K562 (cell line): ENCODE measurements around the gene KCNAB1. TPM values are rescaled to one million over a fixed set of nuclear protein-coding genes. Genes with fewer than 3 reads are reported as not detected.

Experiments used
- ATAC-seq: fragments of 200-7000 bp; cut with Tn5 transposase; 3 replicates; pipeline ENCODE4 v1.9.1; 2020; ENCODE audit warnings: moderate library complexity
- BruUV-seq: library from RNA; stranded (reverse); fragments of 400-500 nt; replicated peaks from 2 replicates; lab custom pipeline; 2021; lab: Mats Ljungman, UMichigan
- CTCF ChIA-PET: fragments of 300-600 bp; formaldehyde crosslinking; extraction: SDS; loops from one replicate; lab custom pipeline; 2021; ENCODE audit warnings: low intra/inter-chr PET ratio; lab: Yijun Ruan, JAX
- POLR2A ChIA-PET: fragments of 300-600, 350-650 bp; sonication (Branson Sonifier 250); formaldehyde crosslinking; extraction: SDS; loops from one replicate; lab custom pipeline; 2021; ENCODE audit warnings: antibody characterized with exemption, inconsistent platforms; lab: Yijun Ruan, JAX
- DNase-seq, 4 experiments: peaks; one replicate each; pipeline versions ENCODE4 v3.0.0 to v3.0.0-alpha.2; 2011 to 2018; ENCODE audit warnings: low spot score in 3 of 4, mixed read lengths in 3 of 4; ENCODE audit errors: extremely low read depth in 1 of 4
- FAIRE-seq: peaks from 2 replicates; lab custom pipeline; 2011; peaks lifted over from hg19 to GRCh38; lab: Jason Lieb, UNC
- H2AFZ ChIP-seq: 2 replicates; pipeline ENCODE4 v1.6.0; 2011; ENCODE audit warnings: low read depth, low read length, control low read depth, inconsistent platforms
- H3K27ac ChIP-seq: fragments of 200-600 bp; 3 replicates; pipeline ENCODE4 v1.8.0; 2011; ENCODE audit warnings: low read depth, mild to moderate bottlenecking, control low read depth, inconsistent platforms, low read length, moderate library complexity, mixed read lengths; ENCODE audit errors: extremely low read depth
- H3K27me3 ChIP-seq, 2 experiments: fragments of 300-600 bp in 1 of 2; 2 replicates in 1 of 2; 3 replicates in 1 of 2; pipeline versions ENCODE4 v1.6.0 to v1.8.0; 2011; ENCODE audit warnings: inconsistent platforms in 2 of 2, low read length in 2 of 2, mild to moderate bottlenecking in 1 of 2, mixed read lengths in 1 of 2, moderate library complexity in 1 of 2; ENCODE audit not compliant: control insufficient read depth in 2 of 2, insufficient read depth in 2 of 2
- H3K36me3 ChIP-seq: fragments of 300-600 bp; 3 replicates; pipeline ENCODE4 v1.8.0; 2011; ENCODE audit warnings: mild to moderate bottlenecking, low read length, inconsistent platforms; ENCODE audit not compliant: control insufficient read depth, insufficient read depth
- H3K4me1 ChIP-seq, 2 experiments: fragments of 200-600 bp in 1 of 2; replicated peaks in 1 of 2; 2 replicates in 1 of 2; 3 replicates in 1 of 2; pipeline versions ENCODE4 v1.5.1 to v1.8.0; 2011; ENCODE audit warnings: inconsistent platforms in 2 of 2, low read length in 2 of 2, mild to moderate bottlenecking in 1 of 2, mixed read lengths in 1 of 2, moderate library complexity in 1 of 2; ENCODE audit not compliant: control insufficient read depth in 2 of 2, insufficient read depth in 2 of 2
- H3K4me2 ChIP-seq: 2 replicates; pipeline ENCODE4 v1.6.1; 2011; ENCODE audit warnings: low read length, control low read depth, inconsistent platforms, mixed read lengths; ENCODE audit not compliant: insufficient read depth
- H3K4me3 ChIP-seq: fragments of 200-600 bp; sonication (generic), shearing (Covaris generic); 2 replicates; pipeline ENCODE4 v1.5.1; 2016; ENCODE audit warnings: control low read depth, inconsistent platforms
- H3K79me2 ChIP-seq: fragments of 200-600 bp; 3 replicates; pipeline ENCODE4 v1.8.0; 2011; ENCODE audit warnings: low read length, inconsistent platforms; ENCODE audit not compliant: control insufficient read depth, insufficient read depth
- H3K9ac ChIP-seq, 2 experiments: 2 replicates each; pipeline versions ENCODE4 v1.6.0 to v1.6.1; 2011; ENCODE audit warnings: low read depth in 2 of 2, low read length in 2 of 2, control low read depth in 1 of 2, inconsistent platforms in 1 of 2, mild to moderate bottlenecking in 1 of 2, mixed read lengths in 1 of 2; ENCODE audit not compliant: insufficient read depth in 1 of 2
- H3K9me1 ChIP-seq: one replicate; pipeline ENCODE4 v1.6.0; 2011; ENCODE audit warnings: inconsistent platforms, mild to moderate bottlenecking, low read length, moderate library complexity; ENCODE audit not compliant: control insufficient read depth, insufficient read depth
- H3K9me3 ChIP-seq: replicated peaks from 2 replicates; pipeline ENCODE4 v1.5.1; 2011; ENCODE audit warnings: low read depth, low read length, inconsistent platforms; ENCODE audit not compliant: control insufficient read depth, insufficient read depth
- H4K20me1 ChIP-seq: replicated peaks from 2 replicates; pipeline ENCODE4 v1.6.1; 2011; ENCODE audit warnings: low read length, inconsistent platforms, mixed read lengths; ENCODE audit not compliant: control insufficient read depth, insufficient read depth
- AFF4 ChIP-seq: sonication (generic); formaldehyde crosslinking; IDR thresholded peaks from 2 replicates; pipeline ENCODE4 v1.8.0; 2023; ENCODE audit warnings: mild to moderate bottlenecking, missing genetic modification reagents
- CC2D1A ChIP-seq: fragments of 450-650 bp; IDR thresholded peaks from 2 replicates; pipeline ENCODE4 v1.6.1; 2017; ENCODE audit warnings: mild to moderate bottlenecking
- ETV1 ChIP-seq: fragments of 450-650 bp; conservative IDR thresholded peaks from 2 replicates; pipeline ENCODE4 v1.6.1; 2016; ENCODE audit warnings: missing genetic modification characterization, control low read depth, low read depth, missing compliant biosample characterization
- HDAC6 ChIP-seq: IDR thresholded peaks from 2 replicates; pipeline ENCODE4 v1.6.1; 2012; ENCODE audit warnings: low read depth, mild to moderate bottlenecking, control low read depth, inconsistent platforms, low read length, moderate library complexity
- HMBOX1 ChIP-seq: sonication (generic); IDR thresholded peaks from 2 replicates; pipeline ENCODE4 v1.6.1; 2016
- KLF16 ChIP-seq: IDR thresholded peaks from 2 replicates; pipeline ENCODE4 v1.6.1; 2016; ENCODE audit warnings: antibody characterized with exemption
- MCM3 ChIP-seq: fragments of 450-650 bp; IDR thresholded peaks from 2 replicates; pipeline ENCODE4 v1.6.1; 2016
- MCM7 ChIP-seq, 2 experiments: fragments of 450-650 bp; IDR thresholded peaks; 2 replicates each; pipeline ENCODE4 v1.6.1; 2016 to 2018
- MXI1 ChIP-seq: IDR thresholded peaks from 2 replicates; pipeline ENCODE4 v1.6.1; 2011; ENCODE audit warnings: low read depth, mild to moderate bottlenecking, improper control_type of control experiment, low read length
- NFATC3 ChIP-seq: fragments of 450-650 bp; IDR thresholded peaks from 2 replicates; pipeline ENCODE4 v1.6.1; 2017; ENCODE audit warnings: mild to moderate bottlenecking
- PKNOX1 ChIP-seq: fragments of 450-650 bp; IDR thresholded peaks from 2 replicates; pipeline ENCODE4 v1.6.1; 2016
- POLR3A ChIP-seq: IDR thresholded peaks from 2 replicates; pipeline ENCODE4 v1.6.1; 2011; ENCODE audit warnings: borderline replicate concordance, mild to moderate bottlenecking, moderate library complexity; ENCODE audit not compliant: insufficient read length, insufficient read depth; ENCODE audit errors: extremely low read depth
- PREB ChIP-seq: sonication (generic); formaldehyde crosslinking; IDR thresholded peaks from 2 replicates; pipeline ENCODE4 v1.8.1; 2023; ENCODE audit warnings: mild to moderate bottlenecking, missing genetic modification reagents
- SMAD1 ChIP-seq: fragments of 150-350 bp; IDR thresholded peaks from 2 replicates; pipeline ENCODE4 v1.6.1; 2014; ENCODE audit warnings: low read length, low read depth; ENCODE audit not compliant: partially characterized antibody
- ZFP1 ChIP-seq: fragments of 450-650 bp; formaldehyde crosslinking; IDR thresholded peaks from 2 replicates; pipeline ENCODE4 v1.4.0; 2020; ENCODE audit warnings: mild to moderate bottlenecking, mixed read lengths
- ZNF133 ChIP-seq: fragments of 250-450 bp; sonication (Bioruptor Pico); IDR thresholded peaks from 2 replicates; pipeline ENCODE4 v1.4.0; 2020; ENCODE audit warnings: mild to moderate bottlenecking
- ZNF324 ChIP-seq: fragments of 250-450 bp; sonication (Bioruptor Pico); IDR thresholded peaks from 2 replicates; pipeline ENCODE4 v1.4.0; 2020; ENCODE audit warnings: mild to moderate bottlenecking
- WGBS: fragments of 100-300 bp; shearing (Covaris generic); methylation state at CpG from one replicate; pipeline ENCODE4 v1.1.6; 2016; ENCODE audit warnings: low coverage, mixed read lengths; ENCODE audit not compliant: insufficient coverage; ENCODE audit errors: missing lambda C conversion rate; 5-methylcytosine and 5-hydroxymethylcytosine counted together
- in situ Hi-C: fragments of 300-500 bp; cut with MboI; formaldehyde crosslinking; loops from 4 replicates; pipeline ENCODE4 v1.15.0; 2018; ENCODE audit warnings: inconsistent platforms, mixed read lengths
- intact Hi-C: fragments of 100-400 bp; cut with micrococcal nuclease; formaldehyde crosslinking; loops from 2 replicates; pipeline ENCODE4 v1.14.2; 2022
- polyA plus RNA-seq, 8 experiments: library from polyadenylated mRNA; depleted of rRNA in 4 of 8; stranded (reverse) in 5 of 8; unstranded in 3 of 8; fragments of >200 nt; fragmentation: Nextera tagmentation in 2 of 8; fragmentation: Illumina TruSeq in 1 of 8; extraction: Ambion mirVana in 2 of 8; extraction: Trizol in 1 of 8; gene quantifications; 2 replicates each; pipeline versions ENCODE4 v1.2.1 to v1.2.3, GENCODE V29; 2011 to 2014; ENCODE audit warnings: inconsistent platforms in 1 of 8, missing spikeins in 1 of 8
- total RNA-seq, 7 experiments: library from RNA; depleted of rRNA in 6 of 7; stranded (reverse); fragments of >200 nt in 6 of 7; fragmentation: Illumina TruSeq in 2 of 7; extraction: Trizol in 2 of 7; gene quantifications; 2 replicates each; pipeline versions ENCODE4 v1.2.1 to v1.2.3, GENCODE V29; 2011 to 2021; ENCODE audit warnings: low replicate concordance in 1 of 7

Gene KCNAB1
- total and polyA plus RNA-seq, 9 of the 15 experiments (the other 6 are each of a cell fraction or from before 2014, with no cell fraction given): 0.14 to 1.2 (median 0.51) TPM

GRCh38 chr3:156460206-156460611 is 339.8 kb downstream of the KCNAB1 start:
- ChIA-PET CTCF (no interaction called here), POLR2A (interaction anchor here (0.7 to 1.9 kb wide), 8 partner anchors 9 to 94 kb away, joined by 3 to 10 read pairs (median 4); partner anchors contain the start of gene SSR3)
- in situ Hi-C loops: no loop called here
- no peak for TF ChIP-seq MCM7 (IDR thresholded peaks at IDR 0.05)
- TF ChIP-seq KLF16: peak; percentile 97
- TF ChIP-seq PREB (CRISPR knock-in tag): no peak
- TF ChIP-seq PKNOX1: no peak
- no peak for TF ChIP-seq AFF4 (CRISPR knock-in tag)
- no peak for TF ChIP-seq HDAC6
- TF ChIP-seq ETV1: no peak
- peak; percentile 33; the same call in 1 of the 2 replicates for TF ChIP-seq MXI1
- peak; percentile 63 for TF ChIP-seq SMAD1
- TF ChIP-seq ZNF324 (CRISPR knock-in tag): no peak
- peak; percentile 94; the same call in 1 of the 2 replicates for TF ChIP-seq CC2D1A
- no peak for TF ChIP-seq ZNF133 (CRISPR knock-in tag)
- TF ChIP-seq NFATC3: no peak
- TF ChIP-seq POLR3A: no peak
- TF ChIP-seq HMBOX1: no peak
- no peak for TF ChIP-seq MCM3
- no peak for TF ChIP-seq ZFP1

More at GRCh38 chr3:156460206-156460611, 339.8 kb downstream of the KCNAB1 start:
- Histone ChIP-seq H4K20me1 (no peaks in the 10 kb centered on the region), H3K9me1 (no peaks in the 10 kb centered on the region), H3K9ac (peak overlapping the region in 1 of 2 experiments; percentile 33; a peak in 1 of 4 replicates), H3K9me3 (no peaks in the 10 kb centered on the region), H3K36me3 (no peaks in the 10 kb centered on the region), H3K4me2 (peak overlapping the region; percentile 44; the same call in 1 of the 2 replicates), H2AFZ (peak overlapping the region; percentile 62), H3K79me2 (no peaks in the 10 kb centered on the region), H3K4me3 (no peak overlapping the region), H3K27ac (peak overlapping the region; percentile 68), H3K4me1 (peaks cover 9 to 71% of the 10 kb centered on the region in 2 experiments; a peak in 4 of 5 replicates), H3K27me3 (no peaks in the 10 kb centered on the region)
- WGBS: 0% methylated on average over 2 of the region's 2 CpGs
- peak; percentile 72 for ATAC-seq
- peak; percentile 50 to 75 (median 64) for DNase-seq
- peak; percentile 70 for FAIRE-seq
- intact Hi-C loops: loop anchor here (10.0 kb wide), 1 partner anchor 215 kb away; the partner anchor contains the start of gene TIPARP
- BruUV-seq: no TSS peak
